ENCODE data around the gene ACAD9.
A peak's percentile ranks its signal among the peaks of the same experiment; 100 is the strongest.

Gene ACAD9

GRCh38 chr3:128846486-128846891 is 32.9 kb upstream of the ACAD9 start:
- Histone ChIP-seq H3K27ac (ENCODE audit: low read length) (peak overlapping the region; percentile 66), H3K4me1 (ENCODE audit: control insufficient read depth, insufficient read depth, low read length) (peaks cover 13% of the 10 kb centered on the region), H3K4me3 (ENCODE audit: low read length in 2 of 2) (no peak overlapping the region), H3K9me3 (ENCODE audit: control insufficient read depth in 2 of 2, low read length in 2 of 2) (no peaks in the 10 kb centered on the region), H3K27me3 (ENCODE audit: control insufficient read depth in 1 of 2, insufficient read depth in 2 of 2, low read length in 2 of 2) (no peaks in the 10 kb centered on the region), H3K9ac (ENCODE audit: low read length in 2 of 2) (no peak overlapping the region), H3K36me3 (ENCODE audit: control insufficient read depth in 2 of 2, insufficient read depth in 2 of 2, low read length in 2 of 2) (no peaks in the 10 kb centered on the region)

GRCh38 chr3:128847666-128848370 is 31.6 kb upstream of the ACAD9 start:
- Histone ChIP-seq H3K36me3 (ENCODE audit: control insufficient read depth in 2 of 2, insufficient read depth in 2 of 2, low read length in 2 of 2) (no peaks in the 10 kb centered on the region), H3K27me3 (ENCODE audit: control insufficient read depth in 1 of 2, insufficient read depth in 2 of 2, low read length in 2 of 2) (no peaks in the 10 kb centered on the region), H3K4me3 (ENCODE audit: low read length in 2 of 2) (no peak overlapping the region), H3K27ac (ENCODE audit: low read length) (no peak overlapping the region), H3K4me1 (ENCODE audit: control insufficient read depth, insufficient read depth, low read length) (peaks cover 13% of the 10 kb centered on the region), H3K9me3 (ENCODE audit: control insufficient read depth in 2 of 2, low read length in 2 of 2) (no peaks in the 10 kb centered on the region), H3K9ac (ENCODE audit: low read length in 2 of 2) (no peak overlapping the region)

- no peak overlapping the region for H3K9ac ChIP-seq (ENCODE audit: low read length in 2 of 2)
- H3K27me3 ChIP-seq (ENCODE audit: control insufficient read depth in 1 of 2, insufficient read depth in 2 of 2, low read length in 2 of 2), result no peaks in the 10 kb centered on the region
- H3K4me1 ChIP-seq (ENCODE audit: control insufficient read depth, insufficient read depth, low read length), result peaks cover 13% of the 10 kb centered on the region
- H3K4me3 ChIP-seq (ENCODE audit: low read length in 2 of 2), result no peak overlapping the region
- H3K27ac ChIP-seq (ENCODE audit: low read length), result no peak overlapping the region
- H3K9me3 ChIP-seq (ENCODE audit: control insufficient read depth in 2 of 2, low read length in 2 of 2), result peaks cover 0 to under 1% of the 10 kb centered on the region in 2 donors
- H3K36me3 ChIP-seq (ENCODE audit: control insufficient read depth in 2 of 2, insufficient read depth in 2 of 2, low read length in 2 of 2), result no peaks in the 10 kb centered on the region
Observed at GRCh38 chr3:128848936-128849335, 30.5 kb upstream of the ACAD9 start.

GRCh38 chr3:128849911-128850455 is 29.4 kb upstream of the ACAD9 start:
- Histone ChIP-seq H3K36me3 (ENCODE audit: control insufficient read depth in 2 of 2, insufficient read depth in 2 of 2, low read length in 2 of 2) (no peaks in the 10 kb centered on the region), H3K9ac (ENCODE audit: low read length in 2 of 2) (no peak overlapping the region)

GRCh38 chr3:128850544-128850943 is 28.9 kb upstream of the ACAD9 start:
- Histone ChIP-seq H3K9me3 (ENCODE audit: control insufficient read depth in 2 of 2, low read length in 2 of 2) (peaks cover 0 to 4% of the 10 kb centered on the region in 2 donors), H3K9ac (ENCODE audit: low read length in 2 of 2) (no peak overlapping the region), H3K4me1 (ENCODE audit: control insufficient read depth, insufficient read depth, low read length) (peaks cover 8% of the 10 kb centered on the region), H3K4me3 (ENCODE audit: low read length in 2 of 2) (no peak overlapping the region), H3K27ac (ENCODE audit: low read length) (no peak overlapping the region), H3K27me3 (ENCODE audit: control insufficient read depth in 1 of 2, insufficient read depth in 2 of 2, low read length in 2 of 2) (no peaks in the 10 kb centered on the region), H3K36me3 (ENCODE audit: control insufficient read depth in 2 of 2, insufficient read depth in 2 of 2, low read length in 2 of 2) (no peaks in the 10 kb centered on the region)

More at GRCh38 chr3:128849911-128850455, 29.4 kb upstream of the ACAD9 start:
- peaks cover 13% of the 10 kb centered on the region for H3K4me1 ChIP-seq (ENCODE audit: control insufficient read depth, insufficient read depth, low read length)
- no peak overlapping the region for H3K27ac ChIP-seq (ENCODE audit: low read length)
- no peak overlapping the region for H3K4me3 ChIP-seq (ENCODE audit: low read length in 2 of 2)
- peaks cover 0 to 4% of the 10 kb centered on the region in 2 donors for H3K9me3 ChIP-seq (ENCODE audit: control insufficient read depth in 2 of 2, low read length in 2 of 2)
- H3K27me3 ChIP-seq (ENCODE audit: control insufficient read depth in 1 of 2, insufficient read depth in 2 of 2, low read length in 2 of 2), result no peaks in the 10 kb centered on the region

- no peak overlapping the region for H3K9ac ChIP-seq (ENCODE audit: low read length in 2 of 2)
- H3K27me3 ChIP-seq (ENCODE audit: control insufficient read depth in 1 of 2, insufficient read depth in 2 of 2, low read length in 2 of 2), result no peaks in the 10 kb centered on the region
- H3K9me3 ChIP-seq (ENCODE audit: control insufficient read depth in 2 of 2, low read length in 2 of 2), result peaks cover 0 to 4% of the 10 kb centered on the region in 2 donors
- no peak overlapping the region for H3K27ac ChIP-seq (ENCODE audit: low read length)
- H3K4me1 ChIP-seq (ENCODE audit: control insufficient read depth, insufficient read depth, low read length), result no peaks in the 10 kb centered on the region
- H3K36me3 ChIP-seq (ENCODE audit: control insufficient read depth in 2 of 2, insufficient read depth in 2 of 2, low read length in 2 of 2), result no peaks in the 10 kb centered on the region
- H3K4me3 ChIP-seq (ENCODE audit: low read length in 2 of 2), result no peak overlapping the region
Observed at GRCh38 chr3:128851601-128852000, 27.8 kb upstream of the ACAD9 start.

- Histone ChIP-seq H3K36me3 (ENCODE audit: control insufficient read depth in 2 of 2, insufficient read depth in 2 of 2, low read length in 2 of 2) (no peaks in the 10 kb centered on the region), H3K9ac (ENCODE audit: low read length in 2 of 2) (no peak overlapping the region), H3K27me3 (ENCODE audit: control insufficient read depth in 1 of 2, insufficient read depth in 2 of 2, low read length in 2 of 2) (no peaks in the 10 kb centered on the region), H3K27ac (ENCODE audit: low read length) (no peak overlapping the region), H3K4me1 (ENCODE audit: control insufficient read depth, insufficient read depth, low read length) (no peaks in the 10 kb centered on the region), H3K4me3 (ENCODE audit: low read length in 2 of 2) (no peak overlapping the region), H3K9me3 (ENCODE audit: control insufficient read depth in 2 of 2, low read length in 2 of 2) (peaks cover 0 to 9% of the 10 kb centered on the region in 2 donors)
Observed at GRCh38 chr3:128853826-128854225, 25.6 kb upstream of the ACAD9 start.

GRCh38 chr3:128854475-128854874 is 24.9 kb upstream of the ACAD9 start:
- Histone ChIP-seq H3K9ac (ENCODE audit: low read length in 2 of 2) (no peak overlapping the region), H3K27ac (ENCODE audit: low read length) (no peak overlapping the region)

GRCh38 chr3:128855569-128855968 is 23.9 kb upstream of the ACAD9 start:
- no peak overlapping the region for H3K4me3 ChIP-seq (ENCODE audit: low read length in 2 of 2)
- H3K27ac ChIP-seq (ENCODE audit: low read length), result no peak overlapping the region
- H3K4me1 ChIP-seq (ENCODE audit: control insufficient read depth, insufficient read depth, low read length), result no peaks in the 10 kb centered on the region

More at GRCh38 chr3:128854475-128854874, 24.9 kb upstream of the ACAD9 start:
- no peaks in the 10 kb centered on the region for H3K27me3 ChIP-seq (ENCODE audit: control insufficient read depth in 1 of 2, insufficient read depth in 2 of 2, low read length in 2 of 2)
- peaks cover 0 to 16% of the 10 kb centered on the region in 2 donors for H3K9me3 ChIP-seq (ENCODE audit: control insufficient read depth in 2 of 2, low read length in 2 of 2)
- no peaks in the 10 kb centered on the region for H3K36me3 ChIP-seq (ENCODE audit: control insufficient read depth in 2 of 2, insufficient read depth in 2 of 2, low read length in 2 of 2)
- no peaks in the 10 kb centered on the region for H3K4me1 ChIP-seq (ENCODE audit: control insufficient read depth, insufficient read depth, low read length)
- no peak overlapping the region for H3K4me3 ChIP-seq (ENCODE audit: low read length in 2 of 2)

GRCh38 chr3:128858167-128858566 is 21.3 kb upstream of the ACAD9 start:
- Histone ChIP-seq H3K9ac (ENCODE audit: low read length in 2 of 2) (no peak overlapping the region), H3K4me1 (ENCODE audit: control insufficient read depth, insufficient read depth, low read length) (no peaks in the 10 kb centered on the region), H3K27me3 (ENCODE audit: control insufficient read depth in 1 of 2, insufficient read depth in 2 of 2, low read length in 2 of 2) (no peaks in the 10 kb centered on the region), H3K27ac (ENCODE audit: low read length) (no peak overlapping the region), H3K9me3 (ENCODE audit: control insufficient read depth in 2 of 2, low read length in 2 of 2) (peaks cover 0 to 18% of the 10 kb centered on the region in 2 donors), H3K36me3 (ENCODE audit: control insufficient read depth in 2 of 2, insufficient read depth in 2 of 2, low read length in 2 of 2) (no peaks in the 10 kb centered on the region), H3K4me3 (ENCODE audit: low read length in 2 of 2) (no peak overlapping the region)

More at GRCh38 chr3:128855569-128855968, 23.9 kb upstream of the ACAD9 start:
- Histone ChIP-seq H3K27me3 (ENCODE audit: control insufficient read depth in 1 of 2, insufficient read depth in 2 of 2, low read length in 2 of 2) (no peaks in the 10 kb centered on the region), H3K36me3 (ENCODE audit: control insufficient read depth in 2 of 2, insufficient read depth in 2 of 2, low read length in 2 of 2) (no peaks in the 10 kb centered on the region), H3K9ac (ENCODE audit: low read length in 2 of 2) (no peak overlapping the region), H3K9me3 (ENCODE audit: control insufficient read depth in 2 of 2, low read length in 2 of 2) (peaks cover 0 to 18% of the 10 kb centered on the region in 2 donors)

- no peaks in the 10 kb centered on the region for H3K36me3 ChIP-seq (ENCODE audit: control insufficient read depth in 2 of 2, insufficient read depth in 2 of 2, low read length in 2 of 2)
- no peaks in the 10 kb centered on the region for H3K27me3 ChIP-seq (ENCODE audit: control insufficient read depth in 1 of 2, insufficient read depth in 2 of 2, low read length in 2 of 2)
- H3K4me3 ChIP-seq (ENCODE audit: low read length in 2 of 2), result no peak overlapping the region
- H3K27ac ChIP-seq (ENCODE audit: low read length), result no peak overlapping the region
- H3K4me1 ChIP-seq (ENCODE audit: control insufficient read depth, insufficient read depth, low read length), result peaks cover 4% of the 10 kb centered on the region
- no peak overlapping the region for H3K9ac ChIP-seq (ENCODE audit: low read length in 2 of 2)
- H3K9me3 ChIP-seq (ENCODE audit: control insufficient read depth in 2 of 2, low read length in 2 of 2), result peaks cover 0 to 14% of the 10 kb centered on the region in 2 donors
Observed at GRCh38 chr3:128859630-128860029, 19.8 kb upstream of the ACAD9 start.
